GM18519 (cell line): ENCODE measurements around the gene DHDDS.
"Not testable (repeated sequence)": the region's sequence is repeated elsewhere in the genome, so short reads cannot be mapped to it uniquely, and the experiment has no call there.

Source experiments
- ATAC-seq: cut with Tn5 transposase; IDR thresholded peaks from one replicate; pipeline ENCODE4 v1.9.1; 2021; ENCODE audit warnings: mild to moderate bottlenecking, moderate library complexity; ENCODE audit not compliant: unreplicated experiment, low FRiP score

The DHDDS gene, protein sequence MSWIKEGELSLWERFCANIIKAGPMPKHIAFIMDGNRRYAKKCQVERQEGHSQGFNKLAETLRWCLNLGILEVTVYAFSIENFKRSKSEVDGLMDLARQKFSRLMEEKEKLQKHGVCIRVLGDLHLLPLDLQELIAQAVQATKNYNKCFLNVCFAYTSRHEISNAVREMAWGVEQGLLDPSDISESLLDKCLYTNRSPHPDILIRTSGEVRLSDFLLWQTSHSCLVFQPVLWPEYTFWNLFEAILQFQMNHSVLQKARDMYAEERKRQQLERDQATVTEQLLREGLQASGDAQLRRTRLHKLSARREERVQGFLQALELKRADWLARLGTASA

DNA sequence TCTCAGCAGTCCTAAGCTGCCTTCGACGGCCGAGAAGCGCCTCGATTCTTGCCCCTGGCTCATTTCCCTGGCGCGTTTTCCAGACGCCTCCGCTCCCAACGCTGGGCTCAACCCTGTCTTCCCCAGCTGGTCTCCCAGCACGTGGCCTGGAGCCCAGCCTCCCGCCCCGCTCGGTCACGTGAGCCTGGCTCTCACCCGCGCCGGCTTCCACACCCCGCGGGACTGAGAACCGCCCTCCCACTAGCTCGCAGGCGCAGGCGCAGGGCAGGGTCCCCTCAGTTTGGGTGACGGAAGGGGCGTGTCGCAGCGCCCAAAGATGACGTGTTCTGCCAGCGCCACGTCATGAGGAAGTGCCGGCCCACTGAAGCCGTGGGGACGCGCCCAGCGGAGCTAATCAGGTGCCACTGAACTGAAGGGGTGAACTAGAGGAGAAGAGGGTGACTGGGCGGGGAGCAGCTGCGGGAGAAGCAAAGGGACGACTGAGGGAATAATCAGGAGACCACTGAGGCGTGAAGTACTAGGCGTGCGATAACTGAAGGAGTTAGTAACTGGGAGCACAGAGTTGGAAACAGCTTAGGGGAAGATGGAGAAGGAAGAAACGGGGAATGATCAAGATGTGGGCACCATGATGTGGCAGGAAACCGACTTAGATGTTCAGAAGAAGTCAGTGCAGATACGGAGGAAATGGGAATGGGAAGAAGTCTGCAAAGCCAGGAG lies at the start of gene DHDDS:
Gene DHDDS, plus strand, starts transcription at position 343 of the 717 bp plus-strand sequence. CDS start 625 bp downstream, outside the sequence.
- peak; percentile 83 for ATAC-seq

DNA sequence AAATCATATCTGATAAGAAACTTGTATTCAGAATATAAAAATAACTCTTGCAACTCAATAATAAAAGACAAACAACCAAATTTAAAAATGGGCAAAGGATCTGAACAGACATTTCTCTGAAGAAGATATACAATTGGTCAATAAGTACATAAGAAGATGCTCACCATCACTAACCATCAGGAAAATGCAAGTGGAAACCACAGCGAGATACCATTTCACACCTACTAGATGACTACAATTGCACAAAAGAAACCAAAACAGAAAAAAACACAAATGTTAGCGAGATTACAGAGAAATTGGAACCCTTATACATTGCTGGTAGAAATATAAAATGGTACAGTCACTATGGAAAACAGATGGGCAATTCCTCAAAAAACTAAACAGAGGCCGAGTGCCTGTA lies 48.0 kb upstream of the DHDDS start:
- ATAC-seq: no peak

GRCh38 chr1:26385063-26385462 lies 47.1 kb upstream of the DHDDS start:
- ATAC-seq: not testable (repeated sequence)

GRCh38 chr1:26387447-26387846 lies 44.7 kb upstream of the DHDDS start:
- no peak for ATAC-seq

DNA sequence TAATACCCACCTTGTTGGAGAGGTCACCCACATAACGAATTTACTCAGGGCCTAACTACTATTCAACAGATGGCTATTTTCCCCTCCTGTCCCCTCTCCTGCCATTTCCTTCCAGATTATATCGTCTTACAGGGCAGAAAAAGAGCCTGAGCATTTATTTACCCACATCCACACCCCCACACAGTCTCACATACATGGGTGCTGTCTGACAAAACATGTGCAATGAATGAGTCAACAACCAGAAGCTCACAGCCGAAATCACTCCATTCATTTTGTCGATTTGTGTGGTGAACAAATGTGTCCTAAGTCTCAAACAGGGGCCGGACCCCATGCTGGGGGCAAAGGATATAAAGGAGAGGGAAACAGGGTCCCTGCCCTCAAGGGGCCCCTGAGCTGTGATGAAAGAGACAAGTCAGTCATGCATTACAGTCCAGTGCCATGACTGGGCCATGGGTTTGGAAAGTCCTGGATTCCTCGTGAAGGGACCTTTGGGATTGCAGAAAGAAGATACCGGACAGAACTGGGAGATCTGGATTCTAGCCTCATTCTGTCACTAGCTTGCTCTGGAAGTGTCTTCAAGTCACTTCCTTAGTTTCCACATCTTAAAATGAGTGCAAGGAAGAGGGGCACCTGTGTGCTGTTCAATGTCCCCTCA lies 43.2 kb upstream of the DHDDS start:
- no peak for ATAC-seq

- ATAC-seq: no peak
Measured at GRCh38 chr1:26389604-26390247, 42.4 kb upstream of the DHDDS start.

- ATAC-seq: no peak
Measured at GRCh38 chr1:26391450-26391849, 40.7 kb upstream of the DHDDS start.

DNA sequence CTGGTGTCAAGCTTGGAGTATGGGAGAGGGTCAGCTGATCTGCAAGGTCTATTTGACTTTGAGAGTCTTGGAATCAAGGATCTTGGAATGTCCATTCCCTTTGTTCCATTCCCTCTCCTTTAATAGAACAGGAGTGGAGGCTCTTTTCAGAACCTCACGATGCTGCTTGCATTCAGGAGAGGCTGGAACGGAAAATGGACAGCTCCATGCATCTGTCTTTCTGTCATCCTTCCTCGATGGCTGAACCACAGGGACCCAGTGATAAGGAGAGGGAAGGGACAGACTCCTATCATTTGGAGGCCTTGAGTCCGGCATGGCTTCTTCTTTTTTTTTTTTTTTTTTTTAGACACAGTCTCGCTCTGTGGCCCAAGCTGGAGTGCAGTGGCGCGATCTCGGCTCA lies 36.4 kb upstream of the DHDDS start:
- no peak for ATAC-seq

DNA sequence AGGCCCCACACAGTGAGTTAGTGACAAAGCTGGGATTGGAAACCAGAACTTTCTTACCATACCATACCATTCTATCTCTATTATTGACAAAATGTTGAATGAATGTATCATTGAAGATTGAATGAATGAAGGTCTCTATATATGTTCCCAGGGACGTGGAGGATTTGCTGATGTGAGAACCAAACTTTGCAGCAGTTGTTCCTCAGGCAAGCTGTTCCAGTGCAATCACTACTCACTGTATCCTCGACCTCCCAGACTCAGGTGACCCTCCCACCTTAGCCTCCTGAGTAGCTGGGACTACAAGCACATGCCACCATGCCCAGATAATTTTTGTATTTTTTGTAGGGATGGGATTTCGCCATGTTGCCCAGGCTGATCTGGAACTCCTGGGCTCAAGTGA lies 33.1 kb upstream of the DHDDS start:
- no peak for ATAC-seq

DNA sequence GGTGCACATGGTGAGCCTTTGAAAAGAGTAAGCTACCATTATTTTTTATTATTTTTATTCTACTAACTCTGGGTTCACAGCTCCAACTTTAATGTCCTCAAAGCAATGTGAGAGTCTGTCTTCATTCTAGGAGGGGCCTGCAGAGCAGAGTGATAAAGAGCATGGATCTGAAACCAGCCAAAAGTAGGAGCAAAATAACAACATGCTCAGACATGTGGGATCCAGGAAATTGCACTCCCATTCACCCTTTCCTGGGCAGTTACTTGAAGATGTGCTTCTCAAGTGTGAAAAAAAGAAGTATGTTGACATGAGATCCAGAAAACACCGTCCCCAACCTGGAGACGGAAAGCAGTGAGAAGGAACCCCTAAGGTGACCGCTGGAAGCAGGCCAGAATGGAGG lies 30.2 kb upstream of the DHDDS start:
- no peak for ATAC-seq

GRCh38 chr1:26403656-26404055 lies 28.5 kb upstream of the DHDDS start:
- ATAC-seq: no peak

DNA sequence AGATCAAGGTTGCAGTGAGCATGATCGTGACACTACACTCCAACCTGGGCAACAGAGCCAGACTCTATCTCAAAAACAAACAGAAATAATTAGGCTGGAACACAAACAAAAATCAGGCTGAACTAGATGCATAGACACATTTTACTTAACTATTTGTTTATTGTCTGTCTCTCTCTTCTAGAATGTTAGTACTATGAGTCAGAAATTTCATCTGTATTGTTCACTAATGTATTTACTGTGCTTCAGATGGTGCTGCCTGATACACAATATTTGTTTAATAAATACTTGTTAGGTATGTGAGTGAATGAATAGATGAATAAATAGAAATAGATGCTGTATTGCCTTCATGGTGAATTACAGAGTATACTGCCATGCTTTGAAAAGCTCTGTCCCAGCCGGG lies 27.5 kb upstream of the DHDDS start:
- no peak for ATAC-seq

DNA sequence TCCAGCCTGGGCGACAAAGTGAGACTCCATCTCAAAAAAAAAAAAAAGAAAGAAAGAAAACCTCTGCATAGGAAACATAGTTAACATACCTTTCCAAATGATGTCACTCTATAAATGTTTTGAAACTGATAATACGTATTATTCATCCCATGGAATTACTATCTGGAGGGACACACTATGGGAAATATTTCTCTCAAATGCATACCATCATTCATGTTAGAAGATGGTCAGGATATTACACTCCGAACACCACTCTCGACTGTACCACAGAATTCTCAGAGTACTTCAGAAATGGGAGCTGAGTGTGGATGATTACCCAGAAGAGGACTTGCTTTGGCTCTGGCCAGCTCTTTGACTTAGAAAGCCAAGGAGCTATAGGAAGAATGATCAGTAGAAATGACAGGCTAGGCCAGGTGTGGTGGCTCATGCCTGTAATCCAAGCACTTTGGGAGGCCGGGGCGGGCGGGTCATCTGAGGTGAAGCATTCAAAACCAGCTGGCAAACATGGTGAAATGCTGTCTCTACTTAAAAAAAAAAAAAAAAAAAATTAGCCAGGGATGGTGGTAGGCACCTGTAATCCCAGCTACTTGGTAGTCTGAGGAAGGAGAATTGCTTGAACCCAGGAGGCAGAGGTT lies 26.7 kb upstream of the DHDDS start:
- no peak for ATAC-seq

DNA sequence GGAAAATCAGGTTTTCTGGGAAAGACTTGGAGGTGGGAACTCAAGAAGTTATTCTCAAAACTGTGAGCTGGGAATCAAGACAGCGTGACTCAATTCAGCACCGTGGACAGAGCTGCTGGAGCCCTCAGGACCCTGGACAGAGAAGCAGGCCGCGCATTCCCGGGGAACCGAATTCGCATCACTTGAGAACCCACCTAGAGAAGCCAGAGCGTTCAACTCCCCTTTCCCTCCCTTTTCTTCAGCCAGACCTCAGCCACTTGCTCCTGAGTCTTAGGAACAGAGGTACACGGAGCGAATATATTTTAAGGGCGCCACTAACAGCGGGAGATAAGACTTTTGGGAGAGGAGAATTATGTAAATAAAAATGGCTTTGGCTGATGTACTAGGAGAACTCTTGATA lies 23.5 kb upstream of the DHDDS start:
- ATAC-seq: no peak

DNA sequence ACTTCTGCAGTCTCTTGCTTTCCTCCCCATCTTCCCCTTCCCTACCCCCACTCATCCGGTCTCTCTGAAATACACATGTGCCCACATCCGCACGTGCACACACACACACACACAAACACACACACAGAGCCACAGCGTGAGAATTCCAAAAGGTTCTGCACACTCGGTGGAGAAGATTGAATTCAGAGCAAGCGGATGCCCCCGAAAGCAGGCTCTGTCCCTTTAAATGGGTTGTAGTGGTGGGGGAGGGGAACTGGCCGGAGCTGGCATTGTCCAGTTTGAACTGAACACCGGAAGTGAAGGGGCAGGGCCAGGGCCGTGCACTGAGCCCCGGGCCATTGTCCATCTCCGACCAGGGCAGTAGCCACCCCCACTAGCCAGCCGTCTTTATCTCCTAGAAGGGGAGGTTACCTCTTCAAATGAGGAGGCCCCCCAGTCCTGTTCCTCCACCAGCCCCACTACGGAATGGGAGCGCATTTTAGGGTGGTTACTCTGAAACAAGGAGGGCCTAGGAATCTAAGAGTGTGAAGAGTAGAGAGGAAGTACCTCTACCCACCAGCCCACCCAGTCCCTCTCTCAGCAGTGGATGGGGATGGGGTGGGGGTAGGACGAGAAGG lies 22.8 kb upstream of the DHDDS start:
- no peak for ATAC-seq

DNA sequence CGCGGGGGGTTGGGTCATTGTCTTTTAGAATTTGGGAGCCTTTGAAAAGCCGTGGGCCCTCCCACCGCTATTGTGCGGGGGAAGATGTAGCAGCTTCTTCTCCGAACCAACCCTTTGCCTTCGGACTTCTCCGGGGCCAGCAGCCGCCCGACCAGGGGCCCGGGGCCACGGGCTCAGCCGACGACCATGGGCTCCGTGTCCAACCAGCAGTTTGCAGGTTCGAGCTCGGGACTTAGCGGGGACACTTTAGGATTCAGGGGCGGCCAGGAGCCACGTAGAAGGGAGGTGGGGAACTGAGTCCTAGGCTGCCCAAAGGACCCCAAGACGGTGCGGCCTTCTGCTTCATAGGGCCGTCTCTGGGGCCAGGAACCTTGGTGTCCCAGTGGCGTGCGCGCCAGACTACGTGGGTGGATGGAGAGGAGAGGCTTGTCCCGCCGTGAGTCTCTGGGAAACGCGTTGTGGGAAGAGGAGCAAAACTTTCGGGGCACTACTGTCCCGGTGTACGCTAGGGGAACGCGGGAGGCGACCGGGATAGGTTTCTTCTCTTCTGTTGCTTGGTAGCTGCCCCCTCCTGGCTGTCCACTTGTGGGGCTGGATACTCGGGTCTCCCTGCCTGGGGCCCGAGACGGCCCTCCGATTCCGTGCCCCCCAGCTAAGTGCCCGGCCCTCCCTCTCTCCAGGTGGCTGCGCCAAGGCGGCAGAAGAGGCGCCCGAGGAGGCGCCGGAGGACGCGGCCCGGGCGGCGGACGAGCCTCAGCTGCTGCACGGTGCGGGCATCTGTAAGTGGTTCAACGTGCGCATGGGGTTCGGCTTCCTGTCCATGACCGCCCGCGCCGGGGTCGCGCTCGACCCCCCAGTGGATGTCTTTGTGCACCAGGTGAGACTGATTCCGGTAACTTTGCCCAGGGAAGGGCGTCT lies 21.2 kb upstream of the DHDDS start, which contains the start of gene LIN28A:
Gene LIN28A, plus strand, starts transcription at position 112 of the 918 bp plus-strand sequence. Its CDS starts 75 bp downstream, at position 187.
- ATAC-seq: no peak

DNA sequence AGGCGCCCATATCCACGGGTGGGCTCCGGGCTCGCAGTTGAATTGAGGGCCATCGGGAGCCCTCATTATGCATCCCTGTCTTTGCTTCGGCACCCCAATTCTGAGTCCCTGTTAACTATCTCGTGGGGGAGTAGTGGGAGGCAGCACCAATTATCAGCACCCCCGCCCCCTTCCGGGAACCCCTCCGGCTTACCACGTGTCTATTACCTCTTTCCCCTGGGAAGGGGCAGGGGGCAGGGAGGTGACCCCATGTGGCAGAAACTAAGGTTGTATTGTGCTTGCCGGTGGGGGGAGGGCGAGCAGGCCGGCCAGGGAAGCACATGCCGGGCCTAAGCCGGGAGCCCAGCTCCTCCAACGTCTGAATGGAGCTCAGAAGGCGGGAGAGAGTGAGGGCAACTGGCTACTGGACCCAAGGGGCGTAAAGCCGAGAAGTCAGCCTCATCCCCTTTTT lies 20.5 kb upstream of the DHDDS start:
- ATAC-seq: no peak

GRCh38 chr1:26412180-26412840 lies 19.8 kb upstream of the DHDDS start:
- no peak for ATAC-seq
